Right lobe of liver (tissue), 4 donors: ENCODE measurements around the gene ANKRD53.

ENCODE experiments used
- CTCF ChIP-seq, 4 donors: fragments of 200-600 bp in 3 of 4; fragments of 450-650 bp in 1 of 4; IDR thresholded peaks; one replicate each; pipeline versions ENCODE4 v1.5.1 to v1.8.0; 2016 to 2022; ENCODE audit warnings: antibody characterized with exemption in 4 of 4, mild to moderate bottlenecking in 2 of 4
- POLR2A ChIP-seq: fragments of 450-650 bp; IDR thresholded peaks from one replicate; pipeline ENCODE4 v1.6.1; 2017; ENCODE audit warnings: antibody characterized with exemption, mild to moderate bottlenecking
- donor health status: DM: no; HTN: no; CAD: no.
- donor health status: DM: no; HTN: no; CAD: no.
- donor health status: DM: no; HTN: yes; CAD: no.

GRCh38 chr2:71008342-71008741 lies 29.9 kb downstream of the ANKRD53 start:
- TF ChIP-seq CTCF (IDR thresholded peaks at IDR 0.05) (no peak), POLR2A (no peak)
